Activated T-cell treated with anti-CD3 and anti-CD28 coated beads, Interleukin-2, amount 50 U/mL, for 4 hours (primary cell): ENCODE results near the gene PHLDB1. TPM values are rescaled to one million over a fixed set of nuclear protein-coding genes. Genes with fewer than 3 reads are reported as not detected.

Experiments
- ATAC-seq, 2 donors: fragments of 200-7000 bp; cut with Tn5 transposase; one replicate each; pipeline ENCODE4 v1.10.0; 2021
- DNase-seq: peaks from one replicate; pipeline ENCODE4 v3.0.0-alpha.2; 2020
- H3K27me3 Mint-ChIP-seq: one replicate; pipeline ENCODE4 v1.8.0; 2021; ENCODE audit warnings: low read depth, mixed read lengths
- H3K36me3 Mint-ChIP-seq: one replicate; pipeline ENCODE4 v1.8.0; 2022; ENCODE audit warnings: mixed read lengths; ENCODE audit not compliant: insufficient read depth
- H3K4me1 Mint-ChIP-seq: one replicate; pipeline ENCODE4 v1.8.0; 2021; ENCODE audit warnings: low read depth, mixed read lengths
- H3K4me3 Mint-ChIP-seq: one replicate; pipeline ENCODE4 v1.8.0; 2021; ENCODE audit warnings: mild to moderate bottlenecking, moderate library complexity, mixed read lengths
- H3K9me3 Mint-ChIP-seq: one replicate; pipeline ENCODE4 v1.8.0; 2021; ENCODE audit warnings: mixed read lengths
- total RNA-seq, 3 donors: library from RNA; stranded (reverse); gene quantifications; one replicate each; pipeline ENCODE4 v1.2.1, GENCODE V29; 2021

PHLDB1 gene
- total RNA-seq, 3 donors from 2014 or later: 0.90 to 1.9 (median 1.3) TPM

DNA sequence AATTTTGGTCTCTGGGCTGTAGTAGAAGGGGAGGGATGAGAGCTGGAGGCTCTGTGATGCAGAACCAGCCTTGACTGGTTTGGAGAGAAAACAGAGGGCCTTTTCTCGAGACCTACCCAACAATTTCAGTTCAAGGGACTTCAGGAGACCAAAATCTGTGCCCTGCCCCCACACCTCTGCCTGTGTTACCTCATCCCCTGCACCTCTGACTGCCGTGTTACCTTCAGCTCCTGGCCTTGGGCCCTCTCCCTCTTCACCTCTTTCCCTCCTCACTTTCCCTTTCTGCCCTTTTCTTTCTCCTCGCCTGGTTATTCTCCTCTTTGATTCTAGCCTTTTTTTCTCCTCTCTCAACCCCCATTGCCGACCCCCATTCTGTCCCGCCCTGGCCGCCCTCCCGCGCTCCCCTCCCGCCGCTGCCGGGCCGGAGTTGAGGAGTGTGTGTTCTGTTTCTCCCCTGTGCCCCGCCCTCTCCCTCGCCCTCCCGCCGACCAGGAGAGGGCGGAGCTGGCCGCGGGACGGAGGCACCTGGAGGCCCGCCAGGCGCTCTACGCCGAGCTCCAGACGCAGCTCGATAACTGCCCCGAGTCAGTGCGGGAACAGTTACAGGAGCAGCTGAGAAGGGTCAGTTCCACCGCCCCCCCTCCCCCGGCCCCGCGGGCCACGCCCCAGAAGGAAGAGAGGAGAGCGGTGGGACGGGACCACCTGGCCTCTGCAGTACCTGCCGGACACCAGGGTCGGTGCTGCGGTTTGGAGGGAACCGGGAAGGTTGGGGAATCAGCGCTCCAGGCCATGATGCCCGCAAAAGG, 27.2 kb downstream of the PHLDB1 start:
- Mint-ChIP-seq H3K9me3 (no peaks in the 10 kb centered on the region), H3K4me3 (no peak overlapping the region), H3K27me3 (no peaks in the 10 kb centered on the region), H3K36me3 (no peaks in the 10 kb centered on the region), H3K4me1 (peaks cover 1% of the 10 kb centered on the region)
- ATAC-seq (peak; percentile 47 to 48), DNase-seq (no peak)

DNA sequence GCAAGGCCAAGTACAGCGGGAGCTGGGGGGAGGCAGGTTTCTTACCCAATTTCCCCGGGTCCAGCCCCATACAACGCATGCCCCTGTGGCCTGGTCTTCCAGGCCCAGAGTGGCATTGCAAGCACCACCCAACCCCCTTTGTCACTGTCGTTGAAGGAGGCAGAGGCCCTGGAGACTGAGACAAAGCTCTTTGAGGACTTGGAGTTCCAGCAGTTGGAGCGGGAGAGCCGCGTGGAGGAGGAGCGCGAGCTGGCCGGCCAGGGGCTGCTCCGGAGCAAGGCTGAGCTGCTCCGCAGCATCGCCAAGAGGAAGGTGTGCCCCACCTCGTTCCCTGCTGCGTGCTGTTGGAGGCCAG, 27.8 kb downstream of the PHLDB1 start:
- ATAC-seq (no peak), DNase-seq (no peak)
- H3K27me3 Mint-ChIP-seq: no peaks in the 10 kb centered on the region
- peaks cover 1% of the 10 kb centered on the region for H3K4me1 Mint-ChIP-seq
- no peaks in the 10 kb centered on the region for H3K36me3 Mint-ChIP-seq
- H3K9me3 Mint-ChIP-seq: no peaks in the 10 kb centered on the region
- no peak overlapping the region for H3K4me3 Mint-ChIP-seq

DNA sequence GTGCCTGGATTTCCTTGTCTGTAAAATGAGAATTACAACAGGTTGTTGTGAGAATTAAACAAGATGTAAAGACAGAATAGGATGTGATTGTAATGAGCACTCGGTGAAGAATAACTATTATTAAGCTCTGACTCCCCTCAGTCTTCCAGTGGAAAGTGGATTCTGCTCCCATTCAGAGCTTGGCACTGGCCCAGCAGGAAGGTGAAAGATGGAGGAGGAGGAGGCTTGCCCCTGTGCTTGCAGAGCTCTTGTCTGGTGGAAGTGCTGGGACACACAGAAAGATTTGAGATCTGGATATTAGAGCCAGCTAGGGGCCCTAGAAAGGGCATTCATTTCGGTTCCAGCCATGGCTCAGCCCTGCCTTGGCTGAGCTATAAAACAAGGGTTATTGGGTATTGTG, 28.2 kb downstream of the PHLDB1 start:
- H3K4me3 Mint-ChIP-seq: no peak overlapping the region
- no peaks in the 10 kb centered on the region for H3K9me3 Mint-ChIP-seq
- no peaks in the 10 kb centered on the region for H3K36me3 Mint-ChIP-seq
- H3K4me1 Mint-ChIP-seq: peaks cover 1% of the 10 kb centered on the region
- no peaks in the 10 kb centered on the region for H3K27me3 Mint-ChIP-seq
- no peak for ATAC-seq
- no peak for DNase-seq

- Mint-ChIP-seq H3K4me3 (no peak overlapping the region), H3K9me3 (no peaks in the 10 kb centered on the region), H3K36me3 (no peaks in the 10 kb centered on the region), H3K27me3 (no peaks in the 10 kb centered on the region), H3K4me1 (peaks cover 1% of the 10 kb centered on the region)
- no peak for DNase-seq
- ATAC-seq: no peak
Observed at GRCh38 chr11:118636569-118637290, 29.3 kb downstream of the PHLDB1 start.

GRCh38 chr11:118638726-118639125, 31.3 kb downstream of the PHLDB1 start:
- Mint-ChIP-seq H3K4me3 (no peak overlapping the region), H3K9me3 (no peaks in the 10 kb centered on the region), H3K36me3 (no peaks in the 10 kb centered on the region), H3K4me1 (peaks cover 1% of the 10 kb centered on the region), H3K27me3 (no peaks in the 10 kb centered on the region)
- DNase-seq: no peak
- no peak for ATAC-seq

DNA sequence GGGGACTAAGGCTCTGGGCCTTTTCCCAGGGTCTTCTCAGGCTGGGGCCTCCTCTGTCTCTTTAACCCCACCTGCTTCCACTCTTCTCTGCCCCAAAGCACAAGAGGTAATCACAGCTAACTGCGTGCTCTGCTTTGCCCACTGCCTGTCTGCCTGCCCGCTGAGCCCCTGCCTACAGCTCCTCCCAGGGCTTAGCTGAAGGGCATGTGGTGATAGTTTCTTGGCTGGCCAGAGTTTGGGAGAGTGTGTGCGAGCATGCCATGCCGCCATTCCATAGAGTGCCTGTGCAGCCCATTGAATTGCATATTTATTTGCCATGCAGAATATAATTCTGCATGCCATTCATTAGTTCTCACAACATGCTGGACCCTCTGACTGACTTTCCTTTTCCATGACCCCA, 32.5 kb downstream of the PHLDB1 start:
- Mint-ChIP-seq H3K4me3 (no peak overlapping the region), H3K9me3 (no peaks in the 10 kb centered on the region)
- ATAC-seq: no peak

DNA sequence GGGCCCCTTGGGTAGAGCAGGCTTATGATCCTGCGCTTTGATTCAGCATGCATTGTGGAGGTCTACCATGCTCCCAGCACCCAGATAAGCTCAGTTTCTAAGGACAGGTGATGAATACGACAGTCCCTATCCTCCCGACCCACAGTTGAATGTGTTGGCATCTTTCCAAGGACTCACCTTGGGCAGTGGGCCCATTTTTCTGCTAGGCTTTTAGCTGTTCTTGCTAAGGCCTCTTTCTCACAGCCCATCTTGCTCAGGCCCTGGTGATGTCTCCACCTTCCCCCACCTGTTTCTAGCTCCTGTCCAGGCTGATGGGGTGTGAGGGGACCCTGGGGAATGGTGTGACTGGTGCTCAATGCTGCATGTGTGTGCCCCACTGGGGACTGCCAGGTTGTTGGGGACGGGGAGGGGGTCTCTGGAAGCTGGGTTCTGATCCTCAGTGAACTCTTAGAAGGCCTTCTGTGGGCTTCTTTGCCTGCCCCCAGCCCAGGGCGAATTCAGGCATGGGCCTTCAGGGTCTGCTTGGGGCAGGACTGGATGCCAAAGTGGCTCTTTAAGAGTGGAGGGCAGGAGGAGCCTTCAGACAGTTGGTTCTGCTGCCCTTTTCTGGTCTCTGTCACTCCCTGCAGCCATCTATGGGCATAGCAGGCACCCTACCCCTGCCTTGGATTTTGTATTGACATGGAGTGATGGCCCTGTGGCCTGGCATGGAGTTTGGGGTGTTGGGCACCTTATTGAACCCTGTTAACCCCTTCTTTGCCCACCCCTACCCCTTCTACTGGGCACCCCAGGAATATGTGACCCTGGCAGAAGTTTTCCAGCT, 33.1 kb downstream of the PHLDB1 start:
- Mint-ChIP-seq H3K4me3 (no peak overlapping the region), H3K9me3 (no peaks in the 10 kb centered on the region), H3K27me3 (no peaks in the 10 kb centered on the region), H3K4me1 (no peaks in the 10 kb centered on the region), H3K36me3 (no peaks in the 10 kb centered on the region)
- DNase-seq (no peak), ATAC-seq (no peak)

More for the DNA sequence above, 32.5 kb downstream of the PHLDB1 start:
- no peaks in the 10 kb centered on the region for H3K27me3 Mint-ChIP-seq
- no peak for DNase-seq
- H3K4me1 Mint-ChIP-seq: no peaks in the 10 kb centered on the region
- no peaks in the 10 kb centered on the region for H3K36me3 Mint-ChIP-seq

- Mint-ChIP-seq H3K36me3 (no peaks in the 10 kb centered on the region), H3K4me1 (no peaks in the 10 kb centered on the region), H3K9me3 (no peaks in the 10 kb centered on the region), H3K27me3 (no peaks in the 10 kb centered on the region), H3K4me3 (no peak overlapping the region)
- ATAC-seq (no peak), DNase-seq (no peak)
Observed at GRCh38 chr11:118641397-118642019, 34.1 kb downstream of the PHLDB1 start.

DNA sequence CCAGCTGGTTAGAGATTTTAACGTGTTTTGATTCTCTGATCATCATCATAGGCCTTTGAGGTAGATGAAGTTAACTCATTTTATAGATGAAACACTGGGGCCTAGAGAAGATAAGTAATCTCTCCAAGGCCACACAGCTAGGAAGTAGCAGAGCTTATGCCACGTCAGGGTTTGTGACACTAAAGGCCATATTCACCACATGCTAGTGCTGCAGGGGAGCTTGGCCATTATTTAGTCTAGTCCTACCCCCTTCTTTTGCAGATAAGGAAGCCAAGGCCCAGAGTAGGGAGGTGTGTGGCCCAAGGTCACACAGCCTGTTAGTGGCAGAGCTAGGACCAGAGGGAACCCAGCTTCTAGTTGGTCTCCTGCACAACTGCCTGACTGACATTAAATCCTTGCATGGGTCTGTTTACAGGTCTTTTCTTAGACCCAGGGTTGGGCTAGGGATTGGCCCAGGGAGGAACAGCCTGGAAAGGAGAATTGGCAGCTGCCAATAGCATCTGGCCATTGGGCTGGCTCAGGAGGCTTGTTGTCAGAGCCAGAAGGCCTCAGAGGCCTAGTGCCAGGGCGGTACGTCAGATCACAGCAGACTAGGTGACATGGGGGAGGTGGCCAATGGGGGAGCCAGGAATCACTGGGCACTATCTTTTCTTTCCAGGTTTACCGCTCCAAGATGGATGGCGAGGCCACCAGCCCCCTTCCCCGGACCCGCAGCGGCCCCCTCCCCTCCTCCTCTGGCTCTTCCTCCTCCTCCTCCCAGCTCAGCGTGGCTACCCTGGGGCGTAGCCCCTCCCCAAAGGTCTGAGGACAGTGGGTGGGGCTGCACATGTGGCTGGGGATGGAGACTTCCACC, 36.0 kb downstream of the PHLDB1 start:
- ATAC-seq (no peak), DNase-seq (no peak)
- Mint-ChIP-seq H3K4me3 (no peak overlapping the region), H3K9me3 (no peaks in the 10 kb centered on the region), H3K27me3 (no peaks in the 10 kb centered on the region), H3K36me3 (no peaks in the 10 kb centered on the region), H3K4me1 (no peaks in the 10 kb centered on the region)

GRCh38 chr11:118643995-118644345, 36.6 kb downstream of the PHLDB1 start:
- H3K9me3 Mint-ChIP-seq: no peaks in the 10 kb centered on the region
- H3K4me3 Mint-ChIP-seq: no peak overlapping the region
- no peaks in the 10 kb centered on the region for H3K36me3 Mint-ChIP-seq
- no peak for DNase-seq
- H3K27me3 Mint-ChIP-seq: no peaks in the 10 kb centered on the region
- no peaks in the 10 kb centered on the region for H3K4me1 Mint-ChIP-seq
- ATAC-seq: no peak

DNA sequence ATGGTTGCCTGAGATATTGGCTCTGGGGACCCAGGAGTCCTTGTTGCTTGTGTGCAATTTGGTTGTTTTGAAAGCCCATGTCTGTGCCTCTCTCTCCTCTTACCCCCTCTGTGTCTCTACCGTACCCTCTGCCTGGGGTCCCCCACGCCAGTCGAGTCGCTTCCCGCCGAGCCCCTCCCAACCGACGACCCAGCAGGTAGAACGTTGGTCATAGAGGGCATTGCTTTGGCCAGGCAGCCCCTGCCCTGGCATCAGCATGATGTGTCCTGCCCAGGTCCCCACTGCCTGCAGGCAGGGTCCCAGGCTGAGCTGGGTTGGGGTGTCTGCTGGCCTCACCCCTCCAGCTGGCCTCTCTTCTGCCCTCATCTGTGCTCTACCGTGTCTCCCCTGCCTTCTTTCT, 37.1 kb downstream of the PHLDB1 start:
- ATAC-seq: no peak
- H3K36me3 Mint-ChIP-seq: no peaks in the 10 kb centered on the region

DNA sequence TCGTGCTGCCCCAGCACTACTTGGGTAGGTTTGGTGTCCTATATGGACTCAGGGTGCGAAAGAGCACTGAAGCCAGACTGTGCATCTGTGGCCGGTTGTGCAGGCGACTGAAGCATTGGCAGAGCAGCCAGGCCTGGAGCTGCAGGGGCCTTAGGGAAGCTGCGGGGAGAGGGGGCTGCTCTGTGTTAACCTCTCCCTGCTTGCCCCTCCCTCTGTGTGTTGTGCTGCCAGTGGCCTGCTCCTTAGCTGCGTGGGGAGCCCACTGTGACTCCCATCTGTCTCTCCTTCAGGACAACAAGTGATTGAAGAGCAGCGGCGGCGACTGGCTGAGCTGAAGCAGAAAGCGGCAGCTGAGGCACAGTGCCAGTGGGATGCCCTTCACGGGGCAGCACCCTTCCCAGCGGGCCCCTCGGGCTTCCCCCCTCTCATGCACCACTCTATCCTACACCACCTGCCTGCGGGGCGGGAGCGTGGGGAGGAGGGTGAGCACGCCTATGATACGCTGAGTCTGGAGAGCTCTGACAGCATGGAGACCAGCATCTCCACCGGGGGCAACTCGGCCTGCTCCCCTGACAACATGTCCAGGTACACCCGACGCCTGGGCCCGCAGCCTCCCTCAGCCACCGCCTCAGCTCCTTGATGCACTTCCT, 37.8 kb downstream of the PHLDB1 start:
- Mint-ChIP-seq H3K4me3 (no peak overlapping the region), H3K36me3 (no peaks in the 10 kb centered on the region), H3K27me3 (no peaks in the 10 kb centered on the region), H3K9me3 (no peaks in the 10 kb centered on the region), H3K4me1 (no peaks in the 10 kb centered on the region)
- ATAC-seq (no peak), DNase-seq (no peak)

More for the DNA sequence above, 37.1 kb downstream of the PHLDB1 start:
- DNase-seq: no peak
- Mint-ChIP-seq H3K4me1 (no peaks in the 10 kb centered on the region), H3K4me3 (no peak overlapping the region), H3K27me3 (no peaks in the 10 kb centered on the region), H3K9me3 (no peaks in the 10 kb centered on the region)

GRCh38 chr11:118646393-118646792, 39.0 kb downstream of the PHLDB1 start:
- Mint-ChIP-seq H3K27me3 (no peaks in the 10 kb centered on the region), H3K36me3 (no peaks in the 10 kb centered on the region), H3K4me3 (no peak overlapping the region), H3K4me1 (no peaks in the 10 kb centered on the region), H3K9me3 (no peaks in the 10 kb centered on the region)
- no peak for ATAC-seq
- no peak for DNase-seq
